HG03103 (cell line): ENCODE measurements around the gene PHOSPHO1.
"Not testable (repeated sequence)": the region's sequence is repeated elsewhere in the genome, so short reads cannot be mapped to it uniquely, and the experiment has no call there.

Experiments used
- ATAC-seq: cut with Tn5 transposase; IDR thresholded peaks from one replicate; pipeline ENCODE4 v1.9.1; 2021; ENCODE audit warnings: low read depth; ENCODE audit not compliant: unreplicated experiment

Gene PHOSPHO1

GRCh38 chr17:49230636-49231562 is at the start of gene PHOSPHO1:
Gene PHOSPHO1 (minus strand): TSS chr17:49230787. CDS start chr17:49226691, 4,096 bp downstream.
- ATAC-seq: peak; percentile 81

- no peak for ATAC-seq
Measured at GRCh38 chr17:49280061-49280460, 49.5 kb upstream of the PHOSPHO1 start.

- ATAC-seq: not testable (repeated sequence)
Measured at GRCh38 chr17:49279263-49280015, 48.9 kb upstream of the PHOSPHO1 start.

GRCh38 chr17:49278076-49278475 is 47.5 kb upstream of the PHOSPHO1 start:
- ATAC-seq: no peak

- ATAC-seq: no peak
Measured at GRCh38 chr17:49277638-49278037, 47.1 kb upstream of the PHOSPHO1 start.

GRCh38 chr17:49275981-49276380 is 45.4 kb upstream of the PHOSPHO1 start:
- ATAC-seq: not testable (repeated sequence)

GRCh38 chr17:49269356-49269755 is 38.8 kb upstream of the PHOSPHO1 start:
- no peak for ATAC-seq

GRCh38 chr17:49267912-49268311 is 37.3 kb upstream of the PHOSPHO1 start:
- no peak for ATAC-seq

- no peak for ATAC-seq
Measured at GRCh38 chr17:49266233-49266632, 35.6 kb upstream of the PHOSPHO1 start.

GRCh38 chr17:49261540-49261939 is 31.0 kb upstream of the PHOSPHO1 start:
- ATAC-seq: not testable (repeated sequence)

GRCh38 chr17:49260817-49261291 is 30.3 kb upstream of the PHOSPHO1 start:
- no peak for ATAC-seq

- no peak for ATAC-seq
Measured at GRCh38 chr17:49260011-49260816, 29.6 kb upstream of the PHOSPHO1 start.

GRCh38 chr17:49259663-49260010 is 29.1 kb upstream of the PHOSPHO1 start:
- ATAC-seq: no peak

GRCh38 chr17:49258394-49258793 is 27.8 kb upstream of the PHOSPHO1 start:
- no peak for ATAC-seq

GRCh38 chr17:49255125-49255524 is 24.5 kb upstream of the PHOSPHO1 start:
- no peak for ATAC-seq

GRCh38 chr17:49254066-49254465 is 23.5 kb upstream of the PHOSPHO1 start:
- no peak for ATAC-seq

- ATAC-seq: no peak
Measured at GRCh38 chr17:49252148-49252695, 21.6 kb upstream of the PHOSPHO1 start.

- no peak for ATAC-seq
Measured at GRCh38 chr17:49249890-49250522, 19.4 kb upstream of the PHOSPHO1 start.

GRCh38 chr17:49249292-49249794 is 18.8 kb upstream of the PHOSPHO1 start:
- no peak for ATAC-seq

GRCh38 chr17:49247944-49248343 is 17.4 kb upstream of the PHOSPHO1 start:
- ATAC-seq: no peak
